Natural killer cell (primary cell): ENCODE results near the gene ZDHHC14. TPM values are rescaled to one million over a fixed set of nuclear protein-coding genes. Genes with fewer than 3 reads are reported as not detected.

Experiments
- ATAC-seq, 3 donors: fragments of 150-1000 bp in 2 of 3; fragments of 200-7000 bp in 1 of 3; cut with Tn5 transposase; 1 replicate in 1 of 3; 2 replicates in 2 of 3; pipeline ENCODE4 v1.10.0; 2021; ENCODE audit warnings: mild to moderate bottlenecking in 2 of 3, moderate library complexity in 2 of 3
- DNase-seq, 2 donors: peaks; one replicate each; pipeline versions ENCODE4 v3.0.0 to v3.0.0-alpha.2; 2013 to 2021; ENCODE audit warnings: mixed read lengths in 1 of 2
- H3K27ac ChIP-seq: one replicate; pipeline ENCODE4 v1.5.1; 2013; ENCODE audit warnings: mild to moderate bottlenecking, low read length
- H3K27me3 ChIP-seq: one replicate; pipeline ENCODE4 v1.6.1; 2013; ENCODE audit warnings: low read length; ENCODE audit not compliant: control insufficient read depth, insufficient read depth
- H3K36me3 ChIP-seq: one replicate; pipeline ENCODE4 v1.6.1; 2013; ENCODE audit warnings: low read length; ENCODE audit not compliant: control insufficient read depth, insufficient read depth
- H3K4me1 ChIP-seq: one replicate; pipeline ENCODE4 v1.6.1; 2013; ENCODE audit warnings: low read length; ENCODE audit not compliant: control insufficient read depth, insufficient read depth
- H3K4me3 ChIP-seq: one replicate; pipeline ENCODE4 v1.5.1; 2013; ENCODE audit warnings: low read length
- H3K9me3 ChIP-seq: one replicate; pipeline ENCODE4 v1.6.1; 2013; ENCODE audit warnings: low read length; ENCODE audit not compliant: control insufficient read depth, insufficient read depth
- H3K27ac Mint-ChIP-seq, 2 donors: one replicate each; pipeline ENCODE4 v1.8.0; 2022; ENCODE audit warnings: mild to moderate bottlenecking in 2 of 2, mixed read lengths in 2 of 2, moderate library complexity in 1 of 2
- H3K27me3 Mint-ChIP-seq, 2 donors: one replicate each; pipeline ENCODE4 v1.8.0; 2022; ENCODE audit warnings: low read depth in 2 of 2, mixed read lengths in 2 of 2
- H3K36me3 Mint-ChIP-seq: one replicate; pipeline ENCODE4 v1.8.0; 2022; ENCODE audit warnings: mixed read lengths
- H3K4me1 Mint-ChIP-seq, 2 donors: one replicate each; pipeline ENCODE4 v1.8.0; 2022; ENCODE audit warnings: mixed read lengths in 2 of 2
- H3K4me3 Mint-ChIP-seq: one replicate; pipeline ENCODE4 v1.8.0; 2022; ENCODE audit warnings: mild to moderate bottlenecking, moderate library complexity, mixed read lengths
- H3K9me3 Mint-ChIP-seq, 2 donors: one replicate each; pipeline ENCODE4 v1.8.0; 2022; ENCODE audit warnings: mixed read lengths in 2 of 2
- WGBS: methylation state at CpG from one replicate; pipeline ENCODE4 v1.1.7; 2013; ENCODE audit warnings: missing lambda C conversion rate; ENCODE audit not compliant: insufficient coverage; 5-methylcytosine and 5-hydroxymethylcytosine counted together
- intact Hi-C: fragments of 100-400 bp; cut with micrococcal nuclease; formaldehyde crosslinking; loops from one replicate; pipeline ENCODE4 v1.14.2; 2022
- total RNA-seq, 4 donors: library from RNA; stranded (reverse); fragments of 120-200 nt in 1 of 4; gene quantifications; one replicate each; pipeline versions ENCODE4 v1.2.3 to v1.2.4, GENCODE V29; 2013 to 2022
- TF ChIP-seq, protein P1 (sequence below): fragments of 200-600 bp; IDR thresholded peaks from one replicate; pipeline ENCODE4 v1.8.0; 2022; ENCODE audit warnings: antibody characterized with exemption

The ZDHHC14 gene
- total RNA-seq, 3 donors from 2014 or later (not counting 1 experiment from before 2014, with no cell fraction given): 6.7 to 11.3 (median 10.6) TPM

DNA sequence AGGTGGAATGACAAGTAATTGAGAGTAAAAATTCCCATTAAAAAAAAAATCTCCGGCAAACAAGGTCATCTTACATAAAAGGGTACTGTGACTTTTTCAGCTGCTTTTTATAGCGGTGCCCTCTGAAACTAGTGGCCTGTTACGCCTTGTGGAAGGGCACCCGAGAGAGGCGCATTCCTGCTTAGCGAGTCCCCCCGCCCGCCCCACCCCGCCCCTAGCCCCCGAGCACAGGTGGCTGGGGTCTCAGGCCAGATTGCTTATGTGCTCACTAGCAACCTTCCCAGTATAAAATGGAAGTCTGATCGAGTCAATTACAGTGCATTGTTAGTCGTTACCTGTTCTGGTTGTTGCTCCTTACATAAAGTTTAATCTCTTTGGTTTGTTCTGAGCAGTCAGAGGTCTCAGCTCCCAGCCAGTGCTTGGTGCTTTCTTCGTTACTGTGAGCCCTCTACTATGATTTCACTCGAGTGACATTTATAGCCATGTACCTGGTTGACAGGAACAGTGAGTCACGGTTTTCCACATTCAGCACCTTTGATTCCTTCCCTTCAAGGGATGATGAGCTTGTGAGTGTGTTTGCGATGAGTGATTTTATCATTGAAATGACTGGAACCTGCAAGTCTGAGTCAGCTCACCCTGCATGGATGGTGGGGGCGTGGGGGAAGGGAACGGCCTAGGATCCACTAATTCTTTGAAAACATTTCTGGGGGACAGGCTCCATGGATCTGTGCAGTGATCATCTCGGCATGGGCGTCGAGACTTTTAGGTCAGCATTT, 47.6 kb downstream of the ZDHHC14 start:
- Histone ChIP-seq H3K4me1 (no peaks in the 10 kb centered on the region), H3K36me3 (no peaks in the 10 kb centered on the region), H3K27ac (no peak overlapping the region), H3K27me3 (no peaks in the 10 kb centered on the region), H3K9me3 (no peaks in the 10 kb centered on the region), H3K4me3 (no peak overlapping the region)
- intact Hi-C loops: no loop called here
- Mint-ChIP-seq H3K36me3 (no peaks in the 10 kb centered on the region), H3K27ac (no peak overlapping the region), H3K27me3 (no peaks in the 10 kb centered on the region), H3K9me3 (no peaks in the 10 kb centered on the region), H3K4me3 (no peak overlapping the region), H3K4me1 (peaks cover 5 to 6% of the 10 kb centered on the region in 2 donors)
- WGBS: 90% methylated on average over 21 of the region's 21 CpGs
- TF ChIP-seq, protein P1, sequence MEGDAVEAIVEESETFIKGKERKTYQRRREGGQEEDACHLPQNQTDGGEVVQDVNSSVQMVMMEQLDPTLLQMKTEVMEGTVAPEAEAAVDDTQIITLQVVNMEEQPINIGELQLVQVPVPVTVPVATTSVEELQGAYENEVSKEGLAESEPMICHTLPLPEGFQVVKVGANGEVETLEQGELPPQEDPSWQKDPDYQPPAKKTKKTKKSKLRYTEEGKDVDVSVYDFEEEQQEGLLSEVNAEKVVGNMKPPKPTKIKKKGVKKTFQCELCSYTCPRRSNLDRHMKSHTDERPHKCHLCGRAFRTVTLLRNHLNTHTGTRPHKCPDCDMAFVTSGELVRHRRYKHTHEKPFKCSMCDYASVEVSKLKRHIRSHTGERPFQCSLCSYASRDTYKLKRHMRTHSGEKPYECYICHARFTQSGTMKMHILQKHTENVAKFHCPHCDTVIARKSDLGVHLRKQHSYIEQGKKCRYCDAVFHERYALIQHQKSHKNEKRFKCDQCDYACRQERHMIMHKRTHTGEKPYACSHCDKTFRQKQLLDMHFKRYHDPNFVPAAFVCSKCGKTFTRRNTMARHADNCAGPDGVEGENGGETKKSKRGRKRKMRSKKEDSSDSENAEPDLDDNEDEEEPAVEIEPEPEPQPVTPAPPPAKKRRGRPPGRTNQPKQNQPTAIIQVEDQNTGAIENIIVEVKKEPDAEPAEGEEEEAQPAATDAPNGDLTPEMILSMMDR: no peak
- DNase-seq (no peak), ATAC-seq (no peak)

DNA sequence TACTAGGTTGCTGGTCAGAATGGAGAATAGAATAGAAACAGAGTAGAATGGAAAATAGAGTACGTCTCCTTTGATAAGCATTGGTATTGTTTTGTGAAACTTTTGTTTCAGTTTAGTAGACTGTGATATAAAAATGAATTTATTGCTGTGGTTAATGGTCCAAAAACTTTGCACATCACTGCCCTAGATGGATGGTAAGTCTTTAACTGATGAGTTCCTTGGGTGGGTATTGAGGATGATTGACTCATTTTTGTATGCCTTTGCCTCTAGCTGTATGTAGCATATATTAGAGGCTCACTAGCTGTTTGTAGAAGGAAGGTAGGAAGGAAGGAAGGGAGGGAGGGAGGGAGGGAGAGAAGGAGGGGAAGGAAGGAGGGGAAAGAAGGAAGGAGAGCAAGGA, 48.3 kb downstream of the ZDHHC14 start:
- intact Hi-C loops: no loop called here
- no peaks in the 10 kb centered on the region for H3K9me3 Mint-ChIP-seq
- DNase-seq (no peak), ATAC-seq (no peak)
- H3K4me1 ChIP-seq: no peaks in the 10 kb centered on the region
- H3K36me3 Mint-ChIP-seq: no peaks in the 10 kb centered on the region
- H3K27ac ChIP-seq: no peak overlapping the region
- 100% methylated on average over 1 of the region's 1 CpG for whole genome bisulfite sequencing
- H3K27me3 ChIP-seq: no peaks in the 10 kb centered on the region
- H3K9me3 ChIP-seq: no peaks in the 10 kb centered on the region
- TF ChIP-seq, protein P1: no peak
- H3K36me3 ChIP-seq: no peaks in the 10 kb centered on the region
- no peak overlapping the region for H3K4me3 Mint-ChIP-seq
- no peak overlapping the region for H3K4me3 ChIP-seq
- peaks cover 5 to 6% of the 10 kb centered on the region in 2 donors for H3K4me1 Mint-ChIP-seq
- H3K27me3 Mint-ChIP-seq: no peaks in the 10 kb centered on the region
- no peak overlapping the region for H3K27ac Mint-ChIP-seq

DNA sequence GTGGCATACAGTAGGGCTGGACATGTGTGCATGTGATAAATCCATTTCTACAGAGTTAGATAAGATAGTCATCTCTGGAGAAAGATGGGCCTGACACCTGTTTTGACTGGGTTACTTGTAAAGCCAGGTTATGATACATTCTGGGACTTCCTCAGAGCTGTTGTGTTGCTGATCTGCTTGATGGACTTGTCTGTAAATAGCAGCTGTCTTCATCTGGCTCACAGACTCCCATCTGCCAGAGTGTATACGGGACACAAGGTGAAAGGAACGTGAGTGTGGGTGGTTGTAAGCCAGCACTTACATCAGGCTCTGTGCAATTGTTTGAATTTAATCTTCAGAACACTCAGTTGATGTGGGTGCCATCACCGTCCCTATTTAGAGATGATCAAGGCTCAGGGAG, 49.8 kb downstream of the ZDHHC14 start:
- no peak overlapping the region for H3K27ac Mint-ChIP-seq
- DNase-seq: no peak
- no peaks in the 10 kb centered on the region for H3K36me3 ChIP-seq

More for the DNA sequence above, 49.8 kb downstream of the ZDHHC14 start:
- 86% methylated on average over 3 of the region's 3 CpGs for WGBS
- no peak for ATAC-seq
- Mint-ChIP-seq H3K4me1 (peaks cover under 1 to 5% of the 10 kb centered on the region in 2 donors), H3K36me3 (no peaks in the 10 kb centered on the region), H3K4me3 (no peak overlapping the region), H3K27me3 (no peaks in the 10 kb centered on the region), H3K9me3 (no peaks in the 10 kb centered on the region)
- Histone ChIP-seq H3K9me3 (no peaks in the 10 kb centered on the region), H3K27ac (no peak overlapping the region), H3K4me1 (no peaks in the 10 kb centered on the region), H3K27me3 (no peaks in the 10 kb centered on the region), H3K4me3 (no peak overlapping the region)
- intact Hi-C loops: no loop called here
- TF ChIP-seq, protein P1: no peak
